ENCODE measurements around the gene RBM34.

Gene RBM34

GRCh38 chr1:235107368-235108184, 53.5 kb downstream of the RBM34 start:
- no peak overlapping the region for H3K4me3 ChIP-seq (ENCODE audit: low read depth, low read length)
- ChIA-PET POLR2A (interaction anchor here (1.3 kb wide), 1 partner anchor 12 kb away, joined by 4 read pairs; no protein-coding TSS in a partner anchor), CTCF (interaction anchor here (0.6 to 8.3 kb wide), 7 partner anchors 9 to 608 kb away, joined by 3 to 65 read pairs (median 5); no protein-coding TSS in a partner anchor)
- no peak for DNase-seq (ENCODE audit: low read depth, low spot score)
- TF ChIP-seq CTCF (IDR thresholded peaks at IDR 0.05; ENCODE audit: insufficient read depth, low read length, missing control alignments): no peak

- no peak overlapping the region for H3K4me3 ChIP-seq (ENCODE audit: low read depth, low read length)
- ChIA-PET POLR2A (interaction anchor here (1.7 kb wide), 1 partner anchor 54 kb away, joined by 3 read pairs; the partner anchor contains the start of gene RBM34), CTCF (interaction anchor here (0.6 to 8.3 kb wide), 8 partner anchors 11 to 621 kb away, joined by 3 to 65 read pairs (median 4); no protein-coding TSS in a partner anchor)
- TF ChIP-seq CTCF (IDR thresholded peaks at IDR 0.05; ENCODE audit: insufficient read depth, low read length, missing control alignments): no peak
- no peak for DNase-seq (ENCODE audit: low read depth, low spot score)
These were observed 54.6 kb downstream of the RBM34 start for GRCh38 chr1:235106457-235106856.

- DNase-seq (ENCODE audit: low read depth, low spot score): no peak
These were observed 55.7 kb downstream of the RBM34 start for GRCh38 chr1:235105051-235106043.

GRCh38 chr1:235102993-235103411, 58.0 kb downstream of the RBM34 start:
- POLR2A ChIA-PET: no interaction called here
- no peak for DNase-seq (ENCODE audit: low read depth, low spot score)
- no peak overlapping the region for H3K4me3 ChIP-seq (ENCODE audit: low read depth, low read length)
- no peak for TF ChIP-seq CTCF (IDR thresholded peaks at IDR 0.05; ENCODE audit: insufficient read depth, low read length, missing control alignments)
- CTCF ChIA-PET: interaction anchor here (0.6 to 8.3 kb wide), 5 partner anchors 8 to 869 kb away, joined by 3 to 65 read pairs (median 5); no protein-coding TSS in a partner anchor

More at GRCh38 chr1:235105051-235106043, 55.7 kb downstream of the RBM34 start:
- no peak for TF ChIP-seq CTCF (IDR thresholded peaks at IDR 0.05; ENCODE audit: insufficient read depth, low read length, missing control alignments)
- no peak overlapping the region for H3K4me3 ChIP-seq (ENCODE audit: low read depth, low read length)
- ChIA-PET POLR2A (interaction anchor here (1.7 kb wide), 1 partner anchor 55 kb away, joined by 3 read pairs; the partner anchor contains the start of gene RBM34), CTCF (interaction anchor here (0.6 to 8.3 kb wide), 27 partner anchors 8 to 788 kb away, joined by 3 to 65 read pairs (median 4); partner anchors contain the start of gene B3GALNT2)

- no peak for DNase-seq (ENCODE audit: low read depth, low spot score)
- H3K4me3 ChIP-seq (ENCODE audit: low read depth, low read length): no peak overlapping the region
- POLR2A ChIA-PET: no interaction called here
- CTCF ChIA-PET: interaction anchor here (1.0 to 8.3 kb wide), 4 partner anchors 7 to 603 kb away, joined by 4 to 65 read pairs (median 14); no protein-coding TSS in a partner anchor
- no peak for TF ChIP-seq CTCF (IDR thresholded peaks at IDR 0.05; ENCODE audit: insufficient read depth, low read length, missing control alignments)
These were observed 58.8 kb downstream of the RBM34 start for GRCh38 chr1:235102259-235102582.

Measured in AG04449 (cell line).